GM21423 (cell line): ENCODE data around the gene RNF220.
"Not testable (repeated sequence)": the region's sequence is repeated elsewhere in the genome, so short reads cannot be mapped to it uniquely, and the experiment has no call there.

ENCODE experiments used
- ATAC-seq: cut with Tn5 transposase; IDR thresholded peaks from one replicate; pipeline ENCODE4 v1.9.1; 2021; ENCODE audit warnings: mild to moderate bottlenecking, moderate library complexity; ENCODE audit not compliant: unreplicated experiment

RNF220 gene

GRCh38 chr1:44648529-44649250 is 243.6 kb downstream of the RNF220 start:
- no peak for ATAC-seq

- no peak for ATAC-seq
Observed at GRCh38 chr1:44649788-44650158, 244.7 kb downstream of the RNF220 start.

DNA sequence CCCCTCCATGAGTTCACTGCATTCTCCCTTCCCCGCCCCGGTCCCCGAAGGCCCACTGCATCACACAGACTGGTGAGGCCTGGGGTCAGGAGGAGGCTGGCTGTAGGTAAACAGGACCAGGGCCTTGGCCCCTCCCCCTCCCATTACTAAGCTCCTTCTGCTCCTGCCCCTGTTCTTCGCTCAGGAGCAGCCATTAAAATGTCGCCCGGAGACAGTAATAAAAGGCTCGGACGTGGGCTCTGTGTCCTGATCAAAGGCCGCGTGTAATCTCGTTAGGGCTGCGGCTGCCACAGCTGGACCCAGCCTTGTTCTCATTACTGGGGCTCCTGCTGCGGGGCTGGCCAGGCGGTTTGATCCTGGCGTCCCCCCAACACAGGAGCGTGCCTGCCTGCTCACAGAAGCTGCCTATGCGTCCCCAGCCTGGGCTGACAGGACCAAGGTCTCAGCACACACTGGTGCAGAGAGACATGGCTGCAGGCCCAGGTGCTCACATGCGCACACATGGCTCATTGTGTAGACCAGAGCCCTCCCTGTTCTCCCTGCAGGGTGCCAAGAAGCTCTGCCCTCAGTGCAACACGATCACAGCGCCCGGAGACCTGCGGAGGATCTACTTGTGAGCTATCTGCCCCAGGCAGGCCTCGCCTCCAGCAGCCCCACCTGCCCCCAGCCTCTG is 245.2 kb downstream of the RNF220 start:
- no peak for ATAC-seq

DNA sequence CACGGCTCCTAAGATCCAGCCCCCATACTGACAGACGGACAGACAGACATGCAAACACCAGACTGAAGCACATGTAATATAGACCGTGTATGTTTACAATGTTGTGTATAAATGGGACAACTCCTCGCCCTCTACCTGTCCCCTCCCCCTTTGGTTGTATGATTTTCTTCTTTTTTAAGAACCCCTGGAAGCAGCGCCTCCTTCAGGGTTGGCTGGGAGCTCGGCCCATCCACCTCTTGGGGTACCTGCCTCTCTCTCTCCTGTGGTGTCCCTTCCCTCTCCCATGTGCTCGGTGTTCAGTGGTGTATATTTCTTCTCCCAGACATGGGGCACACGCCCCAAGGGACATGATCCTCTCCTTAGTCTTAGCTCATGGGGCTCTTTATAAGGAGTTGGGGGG is 246.0 kb downstream of the RNF220 start:
- no peak for ATAC-seq

DNA sequence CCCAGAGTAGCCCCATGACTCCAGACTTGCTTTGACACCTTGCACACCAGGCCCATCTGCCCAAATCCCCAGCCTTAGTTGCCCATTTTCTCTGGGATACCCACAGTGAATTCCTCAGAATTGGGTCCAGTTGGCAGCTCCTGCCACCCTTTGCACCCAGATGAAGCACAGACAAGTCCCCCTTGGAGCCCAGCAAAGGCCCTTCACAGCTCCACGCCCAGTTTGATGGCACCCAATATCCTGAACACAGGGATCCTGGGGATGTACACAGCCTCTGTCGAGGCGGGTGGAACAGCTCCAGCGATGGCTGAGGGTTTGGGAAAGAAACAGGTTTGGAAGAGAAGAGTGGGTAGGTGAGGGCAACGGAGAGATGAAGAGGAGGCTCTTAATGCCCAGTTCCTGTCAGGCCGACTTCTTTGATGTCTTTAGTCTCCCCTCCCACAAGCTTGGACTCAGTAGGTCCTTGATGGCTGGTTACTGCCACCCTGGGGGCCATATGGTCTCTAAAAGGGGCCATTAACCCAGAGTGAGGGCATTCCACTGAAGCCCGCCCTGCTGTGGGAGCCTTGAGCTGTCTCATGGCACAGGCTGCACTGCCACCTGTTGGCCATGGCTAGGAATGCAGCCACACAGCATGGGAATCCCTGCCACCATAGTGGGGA is 247.5 kb downstream of the RNF220 start:
- ATAC-seq: peak; percentile 61

- no peak for ATAC-seq
Observed at GRCh38 chr1:44653107-44653964, 248.3 kb downstream of the RNF220 start.

DNA sequence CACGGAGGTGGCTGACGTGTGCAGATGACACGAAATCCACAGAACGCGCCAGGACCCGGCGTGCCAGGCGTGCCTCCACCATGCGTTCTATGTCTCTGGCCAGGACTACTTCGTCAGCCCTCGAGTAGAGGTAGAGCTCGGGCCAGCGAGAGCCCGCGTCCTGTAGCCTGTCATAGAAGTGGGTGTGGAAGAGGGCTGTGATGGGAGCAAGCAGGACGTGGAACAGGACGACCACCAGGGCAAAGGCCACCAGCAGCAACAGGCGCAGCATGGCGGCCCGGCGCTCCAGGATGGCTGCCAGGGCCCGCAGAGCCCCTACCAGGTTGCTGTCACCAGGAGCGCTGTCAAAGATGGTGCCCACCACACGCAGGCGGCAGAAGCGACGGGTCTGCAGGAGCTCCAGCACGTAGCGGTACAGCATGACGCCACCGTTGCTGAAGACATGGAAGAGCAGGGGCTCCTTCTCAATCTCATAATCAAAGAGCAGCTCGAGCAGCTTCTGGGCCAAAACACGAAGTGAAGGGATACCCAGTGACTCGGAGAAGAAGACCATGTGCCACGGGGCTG is 249.6 kb downstream of the RNF220 start:
- ATAC-seq: no peak

DNA sequence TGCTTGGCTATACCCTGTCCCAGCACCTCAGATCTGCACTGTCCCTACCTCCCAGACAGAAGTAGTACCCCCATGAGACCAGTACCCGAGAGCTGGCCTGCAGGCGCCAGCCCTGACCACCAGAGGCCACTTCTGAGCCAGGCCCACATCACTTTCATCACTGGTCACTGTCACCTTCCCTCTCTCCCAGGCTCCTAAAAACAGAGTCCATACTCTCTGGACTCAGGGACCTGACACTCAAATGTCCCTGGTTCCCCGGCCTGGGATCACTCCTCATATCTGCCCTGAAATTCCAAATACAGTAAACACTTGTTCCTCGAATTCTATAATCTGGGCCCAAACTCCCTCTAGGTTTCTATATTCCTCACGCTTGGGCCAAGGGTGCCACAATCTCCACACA is 250.6 kb downstream of the RNF220 start:
- no peak for ATAC-seq

DNA sequence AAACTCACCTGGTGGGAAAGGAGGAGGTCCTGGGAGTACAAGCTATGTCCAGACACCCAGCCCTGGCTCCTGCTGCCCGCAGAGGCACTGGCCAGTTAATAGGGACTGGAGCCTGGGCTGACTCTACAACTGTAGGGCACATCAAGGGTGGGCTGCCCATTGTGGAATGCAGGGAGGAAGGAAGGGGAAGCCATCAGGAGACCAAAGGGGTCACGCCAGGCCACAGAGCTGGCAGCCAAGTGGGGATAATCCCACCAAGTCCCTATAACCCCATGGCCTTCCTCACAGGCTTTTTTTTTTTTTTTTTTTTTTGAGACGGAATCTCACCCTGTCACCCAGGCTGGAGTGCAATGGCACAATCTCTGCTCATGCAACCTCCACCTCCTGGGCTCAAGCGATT is 254.5 kb downstream of the RNF220 start:
- ATAC-seq: no peak

GRCh38 chr1:44660176-44660575 is 255.1 kb downstream of the RNF220 start:
- ATAC-seq: no peak

DNA sequence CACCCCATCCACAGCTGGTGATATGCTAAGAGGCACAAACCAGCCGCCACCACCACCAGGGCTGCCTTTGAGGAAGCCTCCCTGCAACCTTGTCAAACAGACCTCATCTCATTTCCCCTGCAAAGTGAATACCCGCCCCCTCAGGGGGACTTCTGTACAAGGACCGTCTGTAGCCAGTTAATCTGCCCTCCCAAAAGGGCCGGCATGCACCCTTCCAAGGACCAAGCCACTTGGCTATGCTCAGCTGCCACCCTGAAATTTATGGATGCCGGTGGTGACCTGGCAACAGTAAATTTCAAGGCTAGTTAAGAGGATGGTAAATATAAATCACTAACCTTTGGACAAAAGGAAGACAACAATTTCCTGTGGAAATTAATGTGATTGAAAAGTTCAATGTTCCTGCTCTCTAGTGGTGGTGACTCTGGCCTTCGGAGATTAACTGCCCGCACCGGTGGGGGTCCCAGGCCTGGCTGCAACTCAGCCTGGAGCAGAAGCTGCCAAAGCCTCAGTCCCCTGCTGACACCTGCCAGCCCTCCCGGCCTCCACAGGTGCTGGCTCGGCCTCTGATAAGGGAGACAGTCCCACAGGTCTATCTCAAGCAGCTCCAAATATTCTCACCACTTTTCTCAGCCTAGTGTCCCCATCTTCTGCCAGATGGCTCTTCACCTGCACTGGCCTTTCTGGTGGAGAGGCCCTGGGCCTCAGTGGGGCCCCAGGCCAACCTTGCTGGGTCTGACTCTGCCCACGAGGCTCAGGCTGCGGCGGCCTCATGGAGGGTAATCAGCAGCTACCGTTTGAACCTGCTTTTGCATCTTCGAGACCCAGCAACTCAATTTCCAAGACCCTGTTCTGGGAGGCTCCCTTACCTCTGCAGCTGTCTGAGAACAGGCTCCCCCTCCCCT is 257.0 kb downstream of the RNF220 start:
- ATAC-seq: no peak

- no peak for ATAC-seq
Observed at GRCh38 chr1:44662683-44663030, 257.6 kb downstream of the RNF220 start.

GRCh38 chr1:44663417-44663816 is 258.4 kb downstream of the RNF220 start:
- no peak for ATAC-seq

- no peak for ATAC-seq
Observed at GRCh38 chr1:44664730-44665370, 259.8 kb downstream of the RNF220 start.

DNA sequence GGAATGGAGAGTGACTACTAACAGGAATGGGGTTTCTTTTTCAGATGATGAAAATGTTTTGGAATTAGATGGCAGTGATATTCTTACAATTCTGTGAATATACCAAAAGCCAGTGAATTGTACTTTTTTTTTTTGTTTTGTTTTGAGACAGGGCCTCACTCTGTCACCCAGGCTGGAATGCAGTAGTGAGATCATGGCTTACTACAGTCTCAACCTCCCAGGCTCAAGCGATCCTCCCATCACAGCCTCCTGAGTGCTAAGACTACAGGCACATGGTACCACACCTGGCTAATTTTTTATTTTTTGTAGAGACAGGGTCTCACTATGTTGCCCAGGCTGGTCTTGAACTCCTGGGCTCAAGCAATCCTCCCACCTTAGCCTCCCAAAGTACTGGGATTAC is 261.7 kb downstream of the RNF220 start:
- not testable (repeated sequence) for ATAC-seq

GRCh38 chr1:44670751-44671640 is 265.9 kb downstream of the RNF220 start:
- ATAC-seq: no peak

- no peak for ATAC-seq
Observed at GRCh38 chr1:44672254-44672955, 267.4 kb downstream of the RNF220 start.
